NB4 (cell line): ENCODE measurements around the gene LRCOL1.

ENCODE experiments used
- TF ChIP-seq, protein P1 (sequence below): IDR thresholded peaks from one replicate; pipeline ENCODE4 v1.5.1; 2012; ENCODE audit warnings: low read depth, low read length
- TF ChIP-seq, protein P2 (sequence below): IDR thresholded peaks from 2 replicates; pipeline ENCODE4 v1.6.1; 2011; ENCODE audit warnings: low read depth, low read length

- TF ChIP-seq, protein P1, sequence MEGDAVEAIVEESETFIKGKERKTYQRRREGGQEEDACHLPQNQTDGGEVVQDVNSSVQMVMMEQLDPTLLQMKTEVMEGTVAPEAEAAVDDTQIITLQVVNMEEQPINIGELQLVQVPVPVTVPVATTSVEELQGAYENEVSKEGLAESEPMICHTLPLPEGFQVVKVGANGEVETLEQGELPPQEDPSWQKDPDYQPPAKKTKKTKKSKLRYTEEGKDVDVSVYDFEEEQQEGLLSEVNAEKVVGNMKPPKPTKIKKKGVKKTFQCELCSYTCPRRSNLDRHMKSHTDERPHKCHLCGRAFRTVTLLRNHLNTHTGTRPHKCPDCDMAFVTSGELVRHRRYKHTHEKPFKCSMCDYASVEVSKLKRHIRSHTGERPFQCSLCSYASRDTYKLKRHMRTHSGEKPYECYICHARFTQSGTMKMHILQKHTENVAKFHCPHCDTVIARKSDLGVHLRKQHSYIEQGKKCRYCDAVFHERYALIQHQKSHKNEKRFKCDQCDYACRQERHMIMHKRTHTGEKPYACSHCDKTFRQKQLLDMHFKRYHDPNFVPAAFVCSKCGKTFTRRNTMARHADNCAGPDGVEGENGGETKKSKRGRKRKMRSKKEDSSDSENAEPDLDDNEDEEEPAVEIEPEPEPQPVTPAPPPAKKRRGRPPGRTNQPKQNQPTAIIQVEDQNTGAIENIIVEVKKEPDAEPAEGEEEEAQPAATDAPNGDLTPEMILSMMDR, result no peak
- TF ChIP-seq, protein P2, sequence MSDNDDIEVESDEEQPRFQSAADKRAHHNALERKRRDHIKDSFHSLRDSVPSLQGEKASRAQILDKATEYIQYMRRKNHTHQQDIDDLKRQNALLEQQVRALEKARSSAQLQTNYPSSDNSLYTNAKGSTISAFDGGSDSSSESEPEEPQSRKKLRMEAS, result no peak
These were observed 33.0 kb downstream of the LRCOL1 start for GRCh38 chr12:132577191-132577920.
